ENCODE results near the gene PLEKHF1.
A peak's percentile ranks its signal among the peaks of the same experiment; 100 is the strongest.

The PLEKHF1 gene

DNA sequence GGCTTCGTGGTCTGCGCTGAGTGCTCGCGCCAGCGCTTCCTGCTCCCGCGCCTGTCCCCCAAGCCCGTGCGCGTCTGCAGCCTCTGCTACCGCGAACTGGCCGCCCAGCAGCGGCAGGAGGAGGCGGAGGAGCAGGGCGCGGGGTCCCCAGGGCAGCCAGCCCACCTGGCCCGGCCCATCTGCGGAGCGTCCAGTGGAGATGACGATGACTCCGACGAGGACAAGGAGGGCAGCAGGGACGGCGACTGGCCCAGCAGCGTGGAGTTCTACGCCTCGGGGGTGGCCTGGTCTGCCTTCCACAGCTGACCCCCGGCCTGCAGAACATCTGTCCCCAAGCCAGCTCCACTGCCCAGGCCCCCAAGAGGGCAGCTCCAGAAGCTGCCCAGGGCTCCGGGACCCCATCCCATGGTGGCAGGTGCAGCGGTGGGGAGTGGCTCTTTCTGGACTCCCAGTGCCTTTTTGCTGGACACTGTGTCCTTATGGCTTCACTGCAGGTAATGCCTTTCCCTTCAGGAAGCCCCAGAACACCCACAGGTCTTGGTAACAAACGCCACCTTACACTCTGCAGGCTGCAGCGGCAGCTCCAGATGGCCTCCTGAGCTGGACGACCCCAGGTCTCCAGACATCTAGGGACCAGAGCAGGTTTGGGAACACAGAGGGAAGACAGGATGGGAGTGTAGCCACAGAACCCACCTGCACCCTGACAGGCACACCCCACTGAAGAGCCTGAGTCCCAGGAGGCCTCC lies 9.3 kb downstream of the PLEKHF1 start:
- no peak for DNase-seq
- in situ Hi-C loops (cut with MboI; ENCODE audit: low pct_unique_long_range_greater_than_20kb, low sequenced_read_pairs), result loop anchor here (25.0 kb wide), 1 partner anchor 462 kb away; the partner anchor contains the start of gene UQCRFS1

DNA sequence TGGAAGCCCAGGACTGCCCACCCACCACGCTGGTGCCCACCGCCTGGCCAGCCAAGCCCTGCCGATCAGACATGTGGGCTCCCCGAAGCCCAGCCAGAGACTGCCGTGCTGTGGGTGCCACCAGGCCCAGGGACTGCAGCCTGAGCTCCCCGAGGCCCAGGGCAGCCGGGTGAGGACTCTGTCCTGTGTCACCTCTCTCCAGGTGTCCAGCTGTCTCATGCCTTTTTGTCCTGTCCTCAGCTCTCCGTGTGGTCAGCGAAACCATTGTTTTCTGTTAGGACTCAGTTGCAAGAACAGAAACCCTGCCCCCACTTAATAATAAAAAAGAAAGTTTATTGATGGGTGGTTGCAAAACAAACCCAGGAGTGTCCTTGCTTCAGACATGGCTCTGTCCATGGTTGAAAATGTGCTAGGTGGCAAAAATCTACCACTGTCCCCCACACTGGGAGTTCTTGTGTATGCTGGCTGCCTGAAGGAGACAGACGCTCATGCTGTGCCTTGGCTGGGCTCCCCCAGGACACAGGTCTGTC lies 9.9 kb downstream of the PLEKHF1 start:
- in situ Hi-C loops (cut with MboI; ENCODE audit: low pct_unique_long_range_greater_than_20kb, low sequenced_read_pairs), result loop anchor here (25.0 kb wide), 1 partner anchor 463 kb away; the partner anchor contains the start of gene UQCRFS1
- DNase-seq, result no peak

DNA sequence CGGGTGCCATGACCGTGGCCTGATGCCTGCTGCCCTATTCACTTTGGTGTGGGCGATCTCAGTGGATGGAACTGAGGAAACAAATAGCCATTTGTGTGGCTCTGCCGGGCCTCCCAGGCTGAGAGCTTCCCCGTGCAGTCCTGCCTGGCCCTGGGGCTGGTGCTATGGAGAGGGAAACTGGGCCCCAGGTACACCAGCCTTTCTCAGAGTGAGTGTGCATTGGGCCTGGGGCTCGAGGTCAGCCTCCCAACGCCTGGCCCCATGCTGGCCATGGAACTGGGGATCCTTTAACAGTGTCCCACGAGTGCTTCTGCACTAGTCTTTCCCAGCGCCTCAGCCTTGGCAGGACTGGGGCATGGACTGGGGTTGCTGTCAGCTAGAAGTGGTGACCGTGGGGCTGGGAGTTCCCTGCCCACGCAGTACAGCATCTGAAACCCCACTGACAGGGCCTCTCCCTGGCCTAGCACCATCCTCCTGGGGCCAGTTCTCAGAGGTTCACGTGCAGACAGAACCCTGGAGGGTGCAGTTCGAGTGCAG lies 10.5 kb downstream of the PLEKHF1 start:
- in situ Hi-C loops (cut with MboI; ENCODE audit: low pct_unique_long_range_greater_than_20kb, low sequenced_read_pairs), result loop anchor here (25.0 kb wide), 1 partner anchor 463 kb away; the partner anchor contains the start of gene UQCRFS1
- DNase-seq, result no peak

DNA sequence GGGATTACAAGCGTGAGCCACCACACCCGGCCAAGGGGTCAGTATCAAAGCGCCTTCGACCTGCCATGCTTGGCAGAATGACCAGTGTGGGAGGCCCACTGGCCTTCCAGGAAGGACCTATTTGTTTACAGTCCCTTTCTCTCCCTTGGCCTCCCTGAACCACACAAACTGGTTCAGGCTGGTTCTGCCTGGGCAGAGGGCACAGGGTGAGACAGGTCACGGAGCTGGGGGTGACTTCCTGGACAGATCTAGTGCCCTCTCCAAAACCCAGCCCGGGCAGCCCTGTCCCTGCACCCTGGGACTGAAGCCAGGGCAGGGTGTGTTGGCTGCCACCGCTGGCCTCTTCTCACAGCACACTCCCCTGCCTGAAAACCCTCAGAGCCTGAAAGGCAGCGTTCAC lies 11.3 kb downstream of the PLEKHF1 start:
- DNase-seq, result no peak
- in situ Hi-C loops (cut with MboI; ENCODE audit: low pct_unique_long_range_greater_than_20kb, low sequenced_read_pairs), result loop anchor here (25.0 kb wide), 1 partner anchor 464 kb away; the partner anchor contains the start of gene UQCRFS1

GRCh38 chr19:29677001-29677817 lies 11.9 kb downstream of the PLEKHF1 start:
- no peak for DNase-seq
- in situ Hi-C loops (cut with MboI; ENCODE audit: low pct_unique_long_range_greater_than_20kb, low sequenced_read_pairs), result loop anchor here (25.0 kb wide), 1 partner anchor 465 kb away; the partner anchor contains the start of gene UQCRFS1

GRCh38 chr19:29678484-29679106 lies 13.3 kb downstream of the PLEKHF1 start:
- DNase-seq, result no peak
- in situ Hi-C loops (cut with MboI; ENCODE audit: low pct_unique_long_range_greater_than_20kb, low sequenced_read_pairs), result loop anchor here (25.0 kb wide), 1 partner anchor 466 kb away; the partner anchor contains the start of gene UQCRFS1

DNA sequence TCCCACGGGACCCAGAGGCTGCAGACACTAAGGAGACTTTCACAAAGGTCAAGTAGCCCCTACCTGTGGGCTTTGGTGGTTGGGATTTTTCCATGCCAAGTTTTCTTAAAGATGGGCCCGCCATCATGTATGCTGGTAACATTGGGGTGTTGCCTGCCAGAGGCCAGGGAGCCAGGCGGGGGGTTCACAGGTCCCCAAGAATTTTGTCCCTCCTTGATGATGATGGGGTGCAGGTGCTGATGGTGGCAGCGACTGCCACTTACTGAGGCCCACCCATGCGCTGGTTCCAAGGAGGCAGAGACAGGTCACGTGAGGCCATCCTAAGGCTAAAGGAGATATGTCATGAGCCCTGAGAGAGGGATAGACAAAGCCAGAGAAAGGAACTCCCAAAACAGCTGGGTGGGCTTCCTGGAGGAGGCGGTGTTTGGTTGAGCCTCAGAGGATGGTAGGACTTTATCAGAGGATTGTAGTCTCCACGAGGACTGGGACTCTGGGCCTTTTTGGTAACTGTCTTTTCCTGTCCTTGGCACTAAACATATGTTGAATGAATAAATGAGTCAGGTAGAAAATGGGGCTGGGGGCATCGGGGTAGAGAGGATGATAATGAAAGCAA lies 14.4 kb downstream of the PLEKHF1 start:
- DNase-seq, result no peak
- in situ Hi-C loops (cut with MboI; ENCODE audit: low pct_unique_long_range_greater_than_20kb, low sequenced_read_pairs), result loop anchor here (10.0 to 25.0 kb wide), 2 partner anchors 65 to 467 kb away; partner anchors contain the start of gene UQCRFS1

DNA sequence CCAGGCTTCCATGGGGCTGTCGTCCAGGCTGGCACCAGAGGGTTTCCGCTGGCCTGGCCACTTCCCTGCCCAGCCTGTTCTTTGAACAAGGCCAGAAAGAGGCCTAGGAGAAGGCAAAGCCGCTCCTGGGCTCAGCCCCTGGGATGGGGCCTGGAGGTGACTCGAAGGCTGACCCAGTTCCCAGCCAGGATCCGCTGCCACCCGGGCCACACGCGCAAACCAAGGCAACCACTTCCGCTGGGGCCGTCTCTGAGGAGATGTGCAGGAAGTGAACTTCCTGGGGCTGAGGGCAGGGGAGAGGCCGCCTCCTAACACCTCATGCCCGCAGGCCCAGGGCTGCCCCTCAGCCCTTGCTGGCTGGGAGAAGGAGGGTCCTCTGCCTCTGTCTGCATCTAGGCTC lies 15.2 kb downstream of the PLEKHF1 start:
- peak; percentile 78 for DNase-seq
- in situ Hi-C loops (cut with MboI; ENCODE audit: low pct_unique_long_range_greater_than_20kb, low sequenced_read_pairs), result loop anchor here (10.0 to 25.0 kb wide), 2 partner anchors 66 to 468 kb away; partner anchors contain the start of gene UQCRFS1

GRCh38 chr19:29680937-29681336 lies 15.7 kb downstream of the PLEKHF1 start:
- in situ Hi-C loops (cut with MboI; ENCODE audit: low pct_unique_long_range_greater_than_20kb, low sequenced_read_pairs), result loop anchor here (10.0 to 25.0 kb wide), 2 partner anchors 66 to 469 kb away; partner anchors contain the start of gene UQCRFS1
- DNase-seq, result no peak

- no peak for DNase-seq
- in situ Hi-C loops (cut with MboI; ENCODE audit: low pct_unique_long_range_greater_than_20kb, low sequenced_read_pairs), result loop anchor here (10.0 to 25.0 kb wide), 2 partner anchors 67 to 469 kb away; partner anchors contain the start of gene UQCRFS1
Observed at GRCh38 chr19:29681422-29682235, 16.4 kb downstream of the PLEKHF1 start.

DNA sequence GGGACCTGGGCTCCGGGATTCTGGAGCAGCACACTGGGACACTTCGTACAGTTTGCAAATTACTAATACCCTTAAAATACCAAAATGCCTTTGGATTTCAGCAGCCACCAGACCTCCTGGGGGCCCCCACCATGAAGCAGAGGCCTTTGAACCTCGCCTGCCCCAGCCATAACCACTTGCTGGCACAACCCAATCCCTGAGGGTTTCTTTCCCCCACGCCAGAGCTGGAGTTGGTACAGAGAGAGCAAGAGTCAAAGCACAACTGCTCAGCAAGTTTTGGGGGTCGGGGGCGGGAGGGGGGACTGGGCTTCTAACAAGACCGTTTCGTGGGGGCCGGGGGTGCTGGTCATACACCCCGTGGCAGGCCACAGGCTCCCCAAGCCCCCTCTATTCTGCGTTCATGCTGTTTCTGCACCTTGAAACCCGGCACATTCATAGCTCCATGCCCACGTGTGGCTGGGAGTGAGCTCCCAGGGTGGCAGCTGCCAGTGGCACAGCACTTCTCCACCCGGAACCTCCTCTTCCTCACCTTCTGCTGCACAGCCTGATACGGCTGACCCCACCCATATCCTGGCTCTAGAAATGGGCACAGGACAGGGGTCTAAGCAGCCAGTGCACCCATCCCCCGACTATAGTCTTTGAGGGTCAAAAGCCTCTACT lies 17.1 kb downstream of the PLEKHF1 start:
- in situ Hi-C loops (cut with MboI; ENCODE audit: low pct_unique_long_range_greater_than_20kb, low sequenced_read_pairs), result loop anchor here (10.0 to 25.0 kb wide), 2 partner anchors 68 to 470 kb away; partner anchors contain the start of gene UQCRFS1
- DNase-seq, result no peak

GRCh38 chr19:29683009-29683408 lies 17.7 kb downstream of the PLEKHF1 start:
- in situ Hi-C loops (cut with MboI; ENCODE audit: low pct_unique_long_range_greater_than_20kb, low sequenced_read_pairs), result loop anchor here (10.0 to 25.0 kb wide), 2 partner anchors 68 to 471 kb away; partner anchors contain the start of gene UQCRFS1
- DNase-seq, result no peak

- in situ Hi-C loops (cut with MboI; ENCODE audit: low pct_unique_long_range_greater_than_20kb, low sequenced_read_pairs), result loop anchor here (10.0 to 25.0 kb wide), 2 partner anchors 71 to 473 kb away; partner anchors contain the start of gene UQCRFS1
Observed at GRCh38 chr19:29685326-29685725, 20.1 kb downstream of the PLEKHF1 start.

DNA sequence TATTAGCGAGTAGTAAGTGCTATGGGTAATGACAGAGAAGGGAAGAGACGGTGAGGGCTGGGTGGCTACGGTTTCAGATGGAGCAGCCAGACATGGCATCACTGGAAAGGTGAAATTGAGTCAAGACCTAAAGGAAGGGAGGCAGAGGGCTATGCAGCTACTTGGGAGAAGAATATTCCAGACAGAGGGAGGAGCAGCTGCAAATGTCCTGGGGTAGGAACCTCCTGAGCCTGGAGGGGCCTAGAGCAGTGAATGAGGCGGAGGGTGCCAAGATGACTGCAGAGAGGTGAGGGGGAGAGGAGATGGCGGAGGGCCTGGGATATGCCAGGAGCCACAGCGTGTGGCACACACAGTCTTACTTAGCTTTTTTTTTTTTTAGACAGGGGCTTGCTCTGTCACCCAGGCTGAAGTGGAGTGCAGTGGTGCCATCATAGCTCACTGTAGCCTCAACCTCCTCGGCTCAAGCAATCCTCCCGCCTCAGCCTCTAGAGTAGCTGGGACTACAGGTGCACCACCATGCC lies 21.1 kb downstream of the PLEKHF1 start:
- no peak for DNase-seq
- in situ Hi-C loops (cut with MboI; ENCODE audit: low pct_unique_long_range_greater_than_20kb, low sequenced_read_pairs), result loop anchor here (10.0 to 25.0 kb wide), 2 partner anchors 72 to 474 kb away; partner anchors contain the start of gene UQCRFS1

More at GRCh38 chr19:29685326-29685725, 20.1 kb downstream of the PLEKHF1 start:
- no peak for DNase-seq

- in situ Hi-C loops (cut with MboI; ENCODE audit: low pct_unique_long_range_greater_than_20kb, low sequenced_read_pairs), result loop anchor here (10.0 to 25.0 kb wide), 2 partner anchors 73 to 475 kb away; partner anchors contain the start of gene UQCRFS1
- peak; percentile 17 for DNase-seq
Observed at GRCh38 chr19:29687244-29687896, 22.1 kb downstream of the PLEKHF1 start.
